ENCODE measurements around the gene ACTR2.
"Not testable (repeated sequence)": the region's sequence is repeated elsewhere in the genome, so short reads cannot be mapped to it uniquely, and the experiment has no call there.

The ACTR2 gene

DNA sequence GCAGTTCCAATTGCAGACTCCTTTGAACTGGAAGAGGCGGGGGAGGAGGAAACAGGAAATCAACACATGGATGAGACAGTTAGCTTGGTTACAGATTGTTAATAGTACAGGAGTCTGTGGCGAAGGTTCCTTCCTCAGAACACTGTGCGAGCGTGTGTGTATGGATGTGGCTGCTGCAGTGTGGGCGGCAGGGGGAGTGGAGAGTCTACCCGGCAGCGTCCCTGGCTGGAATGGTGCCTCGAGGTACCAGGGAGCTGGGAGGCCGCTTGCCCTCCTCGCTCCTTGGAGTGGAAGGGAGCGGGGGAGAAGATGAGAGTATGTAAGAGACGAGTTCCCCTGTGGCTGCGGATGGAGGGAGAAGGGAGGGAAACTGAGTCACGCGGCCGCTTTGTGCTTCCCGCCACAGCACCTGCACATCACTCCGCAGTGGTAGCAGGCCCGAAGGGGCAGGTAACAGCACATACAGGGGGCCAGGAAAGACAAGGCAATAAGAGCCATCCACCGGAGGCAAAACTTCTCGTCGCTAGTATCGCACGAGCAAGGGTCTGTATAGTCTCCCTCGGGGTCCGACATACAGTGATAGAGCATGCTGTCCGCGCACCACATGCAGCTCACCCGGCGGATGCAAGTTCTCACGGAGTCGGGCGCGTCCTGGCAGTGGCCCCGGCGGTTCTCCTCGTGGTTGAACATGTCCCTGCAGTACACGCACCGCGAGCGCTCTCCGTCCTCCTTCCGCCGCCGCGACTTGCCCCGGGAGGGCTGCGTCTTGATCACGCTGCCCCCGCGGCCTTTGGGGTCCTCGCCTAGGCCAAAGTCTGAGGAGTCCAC lies 85.7 kb downstream of the ACTR2 start:
- DNase-seq (ENCODE audit: low read depth): no peak

DNA sequence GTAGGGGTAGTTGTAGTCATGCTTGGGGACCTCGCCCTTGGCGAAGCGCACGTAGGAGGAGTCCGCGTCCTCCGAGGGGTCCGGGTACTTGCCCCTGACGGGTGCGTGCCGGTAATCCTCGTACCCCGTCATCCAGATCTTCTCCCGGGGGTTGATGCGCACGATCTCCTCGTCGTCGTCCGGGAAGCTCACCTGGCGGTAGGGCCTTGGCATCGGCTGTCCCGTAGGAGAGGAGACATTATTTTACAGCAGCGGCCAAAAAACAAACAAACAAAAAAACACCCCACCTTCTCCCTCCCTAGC lies 86.3 kb downstream of the ACTR2 start:
- DNase-seq (ENCODE audit: low read depth): no peak

DNA sequence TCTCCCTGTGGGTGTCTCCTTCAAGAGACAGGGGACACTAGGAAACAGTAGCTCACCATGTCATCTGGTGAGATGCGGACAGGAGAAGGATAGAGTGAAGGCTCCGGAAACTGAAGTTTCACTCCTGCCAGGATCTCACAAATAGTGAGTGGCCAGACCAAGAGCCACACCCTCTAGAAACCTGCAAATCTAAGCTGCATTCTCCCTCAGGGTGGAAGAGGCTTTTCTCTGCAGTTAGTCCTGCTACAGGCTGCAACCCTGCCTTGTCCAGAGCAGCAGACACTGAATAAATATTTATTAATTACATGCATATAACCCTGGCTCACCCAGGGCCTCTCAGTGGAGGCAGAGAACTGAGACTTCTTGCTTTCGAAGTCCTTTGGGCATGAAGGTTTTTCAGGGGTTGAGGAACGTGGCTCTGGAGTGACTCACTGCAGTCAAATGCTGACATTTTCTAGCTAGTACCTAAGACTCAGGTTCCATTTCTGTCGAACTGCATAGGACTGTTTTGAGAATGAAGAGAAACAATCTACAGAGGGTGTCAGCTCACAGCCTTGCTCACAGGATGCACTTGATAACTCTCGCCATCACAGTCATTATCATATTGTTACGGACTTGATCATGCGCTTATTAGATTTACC lies 87.3 kb downstream of the ACTR2 start:
- DNase-seq (ENCODE audit: low read depth): no peak

DNA sequence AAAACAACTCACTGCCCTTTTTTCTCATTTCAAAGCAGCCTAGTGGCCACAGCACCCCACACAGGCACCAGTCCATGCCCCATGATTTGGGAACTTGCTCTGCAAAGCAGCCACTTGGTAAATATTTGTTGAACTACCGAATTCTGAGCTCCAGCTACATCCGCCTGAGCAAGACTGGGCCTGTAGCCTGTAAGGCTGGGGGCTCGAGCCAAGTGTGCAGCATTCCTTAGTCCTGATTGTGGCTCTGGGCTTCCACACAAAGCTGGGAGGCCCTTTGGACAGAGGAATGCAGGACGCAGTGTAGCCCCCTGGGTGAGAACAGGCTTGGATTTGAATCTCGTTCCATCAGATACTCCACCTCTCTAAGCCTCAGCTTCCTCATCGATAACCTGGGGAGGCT lies 88.4 kb downstream of the ACTR2 start:
- DNase-seq (ENCODE audit: low read depth): no peak

DNA sequence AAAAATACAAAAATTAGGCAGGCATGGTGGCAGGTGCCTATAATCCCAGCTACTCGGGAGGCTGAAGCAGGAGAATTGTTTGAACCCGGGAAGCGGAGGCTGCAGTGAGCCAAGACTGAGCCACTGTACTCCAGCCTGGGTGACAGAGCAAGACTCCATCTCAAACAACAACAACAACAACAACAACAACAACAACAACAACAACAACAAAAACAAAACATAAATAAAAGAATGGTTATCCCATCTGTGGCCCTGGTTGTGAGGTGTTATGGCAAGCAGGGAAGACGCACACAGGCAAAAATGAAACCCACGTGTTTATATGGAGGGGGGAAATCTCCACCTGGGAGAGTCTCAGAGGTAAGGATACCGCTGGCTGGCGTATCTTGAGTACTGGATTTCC lies 89.7 kb downstream of the ACTR2 start:
- not testable (repeated sequence) for DNase-seq (ENCODE audit: low read depth)

DNA sequence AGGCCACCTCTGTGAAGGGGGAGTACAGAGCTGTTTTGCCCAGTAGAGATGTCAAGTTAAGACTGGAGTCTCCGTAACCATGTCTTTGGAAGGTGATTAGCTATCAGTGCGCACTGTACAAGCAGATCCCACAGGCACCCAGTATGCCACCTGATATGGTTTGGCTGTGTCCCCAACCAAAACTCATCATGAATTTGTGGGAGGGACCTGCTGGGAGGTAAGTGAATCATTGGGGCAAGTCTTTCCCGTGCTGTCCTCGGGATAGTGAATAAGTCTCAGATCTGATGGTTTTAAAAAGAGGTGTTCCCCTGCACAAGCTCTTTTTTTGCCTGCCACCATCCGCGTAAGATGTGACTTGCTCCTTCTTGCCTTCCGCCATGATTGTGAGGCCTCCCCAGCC lies 90.2 kb downstream of the ACTR2 start:
- DNase-seq (ENCODE audit: low read depth): no peak

DNA sequence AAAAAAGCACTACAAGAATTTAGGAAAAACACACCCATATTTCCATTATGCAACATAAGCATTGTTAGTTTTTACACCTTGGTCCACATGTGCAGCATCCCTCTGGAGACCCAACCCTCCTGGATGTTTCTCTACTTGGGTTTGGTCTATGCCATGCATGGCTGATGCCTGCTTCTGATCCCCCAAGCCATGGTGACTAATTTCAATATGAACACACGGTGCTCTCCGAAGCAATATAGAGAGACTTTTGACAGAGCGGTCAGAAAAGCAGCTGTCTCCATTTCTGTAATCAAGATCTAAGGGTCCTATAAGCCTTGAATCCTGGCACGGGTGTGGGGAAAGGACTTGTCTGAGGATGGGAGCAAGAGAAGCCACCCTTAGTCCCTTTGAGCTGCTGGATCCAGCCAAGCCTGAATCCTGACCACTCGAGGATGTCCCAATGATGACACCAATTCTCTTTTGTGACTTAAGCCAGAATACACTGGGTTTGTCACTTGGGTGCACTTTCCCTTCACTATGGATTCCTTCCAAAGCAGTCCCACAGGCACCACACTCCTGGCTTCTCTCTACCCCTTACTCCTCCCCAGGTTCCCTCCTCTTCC lies 91.5 kb downstream of the ACTR2 start:
- no peak for DNase-seq (ENCODE audit: low read depth)

DNA sequence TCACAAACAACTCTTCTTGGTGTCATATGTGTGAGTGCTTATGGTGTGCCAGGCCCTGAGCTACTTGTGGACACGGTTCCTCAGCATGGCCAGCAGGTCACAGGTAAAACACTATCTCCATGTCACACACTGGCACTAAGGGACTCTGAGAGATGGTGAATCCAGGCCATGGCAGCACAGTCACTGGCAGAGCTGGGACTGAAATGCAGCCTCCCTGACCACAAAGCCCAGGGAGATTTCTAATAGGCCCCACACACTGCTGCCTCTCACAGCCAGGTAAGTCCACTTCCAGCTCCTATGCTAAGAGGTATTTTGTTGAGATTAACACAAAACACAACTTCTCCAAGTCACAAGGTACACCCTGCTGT lies 92.0 kb downstream of the ACTR2 start:
- DNase-seq (ENCODE audit: low read depth): no peak

DNA sequence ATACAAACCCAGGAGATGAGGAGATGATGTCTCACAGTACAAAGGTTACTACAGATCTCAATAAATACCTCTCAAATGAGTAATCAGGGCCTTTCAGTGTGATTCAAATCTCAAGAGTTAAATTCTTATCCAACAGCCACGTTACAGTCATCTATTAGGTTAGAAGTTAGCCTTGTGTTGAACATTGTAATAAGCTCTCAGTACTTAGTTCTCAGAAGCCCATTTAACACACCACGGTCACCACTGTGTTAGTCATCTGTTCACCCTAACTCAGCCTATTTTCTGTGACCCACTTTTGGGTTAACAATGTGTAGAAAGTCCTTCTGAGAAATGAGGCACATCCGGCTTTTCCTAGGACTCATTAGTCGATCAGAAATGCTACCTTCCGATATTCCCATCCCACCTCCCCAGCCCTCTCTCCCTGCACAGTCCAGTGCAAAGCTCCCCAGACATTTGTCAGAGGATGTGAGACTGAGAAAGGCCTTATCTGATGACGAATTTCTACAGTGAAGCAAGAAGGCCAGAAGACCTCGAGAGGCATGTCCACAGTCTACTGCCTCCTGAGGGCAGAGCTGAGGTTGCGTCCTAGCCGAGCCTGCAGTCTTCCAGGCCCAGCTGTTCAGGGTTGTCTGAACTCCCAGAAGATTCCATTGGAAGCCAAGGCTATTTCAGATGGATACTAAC lies 92.6 kb downstream of the ACTR2 start:
- DNase-seq (ENCODE audit: low read depth): no peak
